Effector memory CD4-positive, alpha-beta T cell (primary cell): ENCODE measurements around the gene EPS15.
"Not testable (repeated sequence)": the region's sequence is repeated elsewhere in the genome, so short reads cannot be mapped to it uniquely, and the experiment has no call there.

Experiments used
- DNase-seq, 3 donors: peaks; one replicate each; pipeline ENCODE4 v3.0.0-alpha.2; 2020
- H3K27ac ChIP-seq: 2 replicates; pipeline ENCODE4 v1.7.0; 2013; ENCODE audit warnings: mild to moderate bottlenecking, low read length, moderate library complexity; ENCODE audit not compliant: insufficient read depth, poor library complexity, severe bottlenecking
- H3K27me3 ChIP-seq: replicated peaks from 2 replicates; pipeline ENCODE4 v1.7.0; 2013; ENCODE audit warnings: mild to moderate bottlenecking, low read length; ENCODE audit not compliant: insufficient read depth, control insufficient read depth, poor library complexity, severe bottlenecking
- H3K36me3 ChIP-seq: 2 replicates; pipeline ENCODE4 v1.7.0; 2013; ENCODE audit warnings: mild to moderate bottlenecking, low read length, moderate library complexity; ENCODE audit not compliant: control insufficient read depth, insufficient read depth
- H3K4me1 ChIP-seq: 2 replicates; pipeline ENCODE4 v1.7.0; 2013; ENCODE audit warnings: low read length, mild to moderate bottlenecking; ENCODE audit not compliant: control insufficient read depth, insufficient read depth, poor library complexity, severe bottlenecking
- H3K4me3 ChIP-seq: 2 replicates; pipeline ENCODE4 v1.7.0; 2013; ENCODE audit warnings: low read length, low read depth, mild to moderate bottlenecking; ENCODE audit not compliant: insufficient read depth, poor library complexity, severe bottlenecking
- H3K9me3 ChIP-seq: 2 replicates; pipeline ENCODE4 v1.7.0; 2013; ENCODE audit warnings: mild to moderate bottlenecking, low read length, moderate library complexity; ENCODE audit not compliant: control insufficient read depth

The EPS15 gene

DNA sequence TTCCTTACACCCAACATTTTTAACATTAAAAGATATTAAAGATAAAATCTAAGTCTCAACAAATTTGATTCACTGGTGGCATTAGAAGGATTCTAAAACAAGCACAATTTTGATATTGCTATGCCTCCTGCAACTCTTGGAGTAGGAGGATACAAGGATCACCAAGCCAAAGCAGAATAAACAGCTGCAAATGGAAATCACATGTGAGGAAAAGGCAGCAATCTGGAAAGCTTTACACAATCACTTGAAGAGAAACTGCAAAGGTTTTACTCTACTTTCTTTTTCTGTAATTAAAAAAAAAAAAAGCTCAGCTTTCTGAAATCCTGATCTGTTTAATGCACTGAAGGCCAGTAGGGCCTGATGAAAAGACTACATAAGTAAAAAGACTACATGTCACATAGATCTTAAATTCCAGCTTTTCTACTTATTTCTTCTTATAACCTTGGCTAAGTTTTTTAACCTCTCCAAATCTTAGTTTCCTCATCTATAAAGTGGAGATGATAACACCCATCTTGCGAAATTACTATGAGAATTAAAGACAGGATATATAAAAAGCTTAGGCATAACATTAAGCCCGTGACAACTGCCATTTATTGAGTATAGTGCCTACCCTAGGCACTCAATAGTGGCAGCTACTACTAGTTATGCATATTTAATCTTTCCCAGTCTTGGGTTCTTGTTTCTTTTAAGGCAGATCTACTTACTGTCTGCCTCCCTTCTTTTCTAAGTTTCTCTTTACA is 73.5 kb downstream of the EPS15 start:
- no peaks in the 10 kb centered on the region for H3K27me3 ChIP-seq
- no peak overlapping the region for H3K27ac ChIP-seq
- no peak for DNase-seq
- H3K4me3 ChIP-seq = no peak overlapping the region
- no peaks in the 10 kb centered on the region for H3K9me3 ChIP-seq
- H3K4me1 ChIP-seq = no peaks in the 10 kb centered on the region
- peaks cover 13% of the 10 kb centered on the region for H3K36me3 ChIP-seq

DNA sequence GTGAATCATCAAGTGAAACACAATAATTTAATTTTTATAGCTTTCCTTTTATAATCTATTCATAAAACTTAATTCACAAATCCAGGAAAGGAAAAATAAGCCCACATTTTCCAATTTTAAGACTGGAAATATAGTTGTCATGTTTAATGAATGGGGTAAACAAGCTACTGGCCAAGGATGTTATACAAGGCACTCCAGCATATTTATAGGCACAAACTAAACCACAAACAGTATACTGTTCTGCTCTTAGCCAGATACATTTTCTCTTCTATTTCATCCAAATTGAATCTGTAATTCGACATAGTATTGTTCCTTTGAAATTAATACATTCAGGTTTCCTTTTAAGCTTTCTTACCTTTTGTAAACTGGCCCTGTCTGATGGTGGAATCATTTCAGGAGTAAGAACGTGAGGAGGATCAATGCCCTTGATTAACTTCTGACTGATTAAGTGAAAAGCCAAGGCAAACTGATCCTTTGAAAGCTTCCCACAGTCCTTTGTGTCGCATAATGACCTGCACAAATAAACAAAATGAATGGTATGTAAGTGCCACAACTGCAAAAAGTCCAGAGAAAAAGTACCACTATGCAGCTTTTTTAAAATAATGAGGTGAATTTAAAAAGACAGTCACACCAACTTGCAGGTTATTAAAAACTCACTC is 74.4 kb downstream of the EPS15 start:
- no peak for DNase-seq
- H3K27me3 ChIP-seq = no peaks in the 10 kb centered on the region
- H3K9me3 ChIP-seq = no peaks in the 10 kb centered on the region
- no peak overlapping the region for H3K27ac ChIP-seq
- no peak overlapping the region for H3K4me3 ChIP-seq
- H3K4me1 ChIP-seq = no peaks in the 10 kb centered on the region
- peaks cover 13% of the 10 kb centered on the region for H3K36me3 ChIP-seq

DNA sequence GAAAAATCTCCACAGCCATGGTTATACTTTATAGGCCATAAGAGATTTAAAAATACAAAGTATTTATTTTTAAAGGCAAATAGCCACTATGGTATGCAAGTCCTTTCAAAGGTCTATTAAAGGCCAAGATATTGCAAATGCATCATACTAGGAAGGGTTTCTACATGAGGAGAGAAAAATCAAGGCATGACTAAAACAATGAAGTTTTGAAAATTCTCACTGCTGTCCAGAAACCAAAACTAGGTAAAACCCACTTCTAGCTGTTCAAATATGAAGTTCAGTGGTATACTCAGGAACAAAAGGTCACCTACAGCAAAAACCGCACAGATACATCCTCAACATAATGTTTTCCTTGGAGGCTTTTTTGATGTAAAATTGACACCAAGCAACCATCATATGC is 75.0 kb downstream of the EPS15 start:
- DNase-seq = no peak
- H3K36me3 ChIP-seq = peaks cover 13% of the 10 kb centered on the region

DNA sequence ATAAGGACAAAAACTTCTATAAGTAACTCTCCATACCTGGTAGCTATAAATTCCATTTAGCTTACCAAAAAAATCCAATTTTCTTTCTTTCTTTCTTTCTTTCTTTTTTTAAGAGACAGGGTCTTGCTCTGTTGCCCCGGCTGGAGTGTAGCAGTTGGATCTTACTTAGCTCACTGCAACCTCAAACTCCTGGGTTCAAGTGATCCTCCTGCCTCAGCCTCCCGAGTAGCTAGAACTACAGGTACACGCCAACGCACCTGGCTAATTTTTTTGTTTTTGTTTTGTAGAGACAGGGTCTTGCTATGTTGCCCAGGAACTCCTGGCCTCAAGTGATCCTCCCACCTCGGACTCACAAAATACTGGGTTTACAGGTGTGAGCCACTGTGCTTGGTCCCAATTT is 75.5 kb downstream of the EPS15 start:
- peaks cover 18% of the 10 kb centered on the region for H3K36me3 ChIP-seq
- H3K27ac ChIP-seq = no peak overlapping the region

More for the DNA sequence above, 75.0 kb downstream of the EPS15 start:
- Histone ChIP-seq H3K9me3 (no peaks in the 10 kb centered on the region), H3K27me3 (no peaks in the 10 kb centered on the region), H3K27ac (no peak overlapping the region), H3K4me3 (no peak overlapping the region), H3K4me1 (no peaks in the 10 kb centered on the region)

DNA sequence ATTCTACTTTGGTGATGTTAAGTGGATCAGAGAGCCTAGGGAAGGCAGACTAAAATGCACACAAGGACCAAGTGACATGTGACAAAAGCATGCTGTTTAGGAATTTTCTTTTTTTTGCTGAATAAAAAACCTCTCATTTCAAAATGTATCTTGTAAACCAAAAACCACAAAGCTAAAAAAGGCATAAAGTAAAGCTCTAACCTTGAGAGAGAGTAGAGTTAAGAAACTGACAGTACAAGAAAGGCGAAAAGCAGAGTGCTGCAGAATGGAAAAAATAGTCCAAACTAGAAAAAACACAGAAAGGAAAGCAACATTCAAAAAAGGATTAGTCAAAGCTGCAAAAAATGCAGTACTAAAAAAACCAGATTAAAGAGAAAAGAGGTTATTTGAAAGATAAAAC is 76.5 kb downstream of the EPS15 start:
- no peak overlapping the region for H3K27ac ChIP-seq
- peaks cover 20% of the 10 kb centered on the region for H3K36me3 ChIP-seq
- no peak for DNase-seq
- H3K4me3 ChIP-seq = no peak overlapping the region
- no peaks in the 10 kb centered on the region for H3K4me1 ChIP-seq
- no peaks in the 10 kb centered on the region for H3K9me3 ChIP-seq
- no peaks in the 10 kb centered on the region for H3K27me3 ChIP-seq

More for the DNA sequence above, 75.5 kb downstream of the EPS15 start:
- no peak for DNase-seq
- Histone ChIP-seq H3K4me3 (no peak overlapping the region), H3K4me1 (no peaks in the 10 kb centered on the region), H3K27me3 (no peaks in the 10 kb centered on the region), H3K9me3 (no peaks in the 10 kb centered on the region)

DNA sequence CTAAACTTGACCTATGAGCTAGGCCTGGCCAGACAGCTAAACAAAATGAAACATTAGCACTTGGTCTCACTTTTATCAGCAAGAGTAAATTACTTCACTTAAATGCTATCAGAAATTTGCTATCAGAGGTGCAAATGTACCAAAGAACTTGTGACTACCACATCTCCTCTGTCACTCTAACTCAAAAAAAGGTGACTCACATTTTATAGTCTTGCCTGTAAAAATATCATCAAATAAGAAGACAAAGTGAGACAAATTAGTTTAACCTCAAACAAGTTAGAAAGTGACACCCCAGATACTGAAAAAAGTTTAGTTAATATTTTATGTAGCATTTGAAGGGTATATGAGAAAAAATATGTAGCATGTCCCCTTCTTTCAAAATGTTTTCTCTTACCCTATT is 76.9 kb downstream of the EPS15 start:
- no peak for DNase-seq
- H3K4me1 ChIP-seq = no peaks in the 10 kb centered on the region
- H3K4me3 ChIP-seq = no peak overlapping the region
- H3K36me3 ChIP-seq = peaks cover 20% of the 10 kb centered on the region
- H3K27ac ChIP-seq = no peak overlapping the region
- no peaks in the 10 kb centered on the region for H3K9me3 ChIP-seq
- no peaks in the 10 kb centered on the region for H3K27me3 ChIP-seq

DNA sequence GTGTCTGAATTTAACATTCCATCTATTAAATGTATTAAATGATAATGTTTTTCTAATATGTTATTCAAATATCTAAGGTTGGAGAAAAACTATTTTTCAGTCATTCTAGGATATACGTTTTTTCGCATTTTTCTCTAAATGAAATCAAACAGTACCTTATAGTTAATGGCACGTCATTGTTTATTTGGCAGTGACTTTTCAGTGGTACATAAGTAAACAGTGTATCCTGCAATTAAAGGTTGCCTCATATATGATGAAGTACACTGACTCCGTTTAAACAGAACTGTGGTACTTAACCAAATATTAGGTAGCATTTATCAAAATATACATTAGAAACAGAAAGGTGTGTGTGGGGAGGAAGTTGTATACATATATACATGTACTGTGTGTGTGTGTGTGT is 79.2 kb downstream of the EPS15 start:
- no peak overlapping the region for H3K27ac ChIP-seq
- no peaks in the 10 kb centered on the region for H3K4me1 ChIP-seq
- H3K36me3 ChIP-seq = peaks cover 14% of the 10 kb centered on the region
- DNase-seq = no peak
- no peak overlapping the region for H3K4me3 ChIP-seq
- H3K27me3 ChIP-seq = no peaks in the 10 kb centered on the region
- no peaks in the 10 kb centered on the region for H3K9me3 ChIP-seq

DNA sequence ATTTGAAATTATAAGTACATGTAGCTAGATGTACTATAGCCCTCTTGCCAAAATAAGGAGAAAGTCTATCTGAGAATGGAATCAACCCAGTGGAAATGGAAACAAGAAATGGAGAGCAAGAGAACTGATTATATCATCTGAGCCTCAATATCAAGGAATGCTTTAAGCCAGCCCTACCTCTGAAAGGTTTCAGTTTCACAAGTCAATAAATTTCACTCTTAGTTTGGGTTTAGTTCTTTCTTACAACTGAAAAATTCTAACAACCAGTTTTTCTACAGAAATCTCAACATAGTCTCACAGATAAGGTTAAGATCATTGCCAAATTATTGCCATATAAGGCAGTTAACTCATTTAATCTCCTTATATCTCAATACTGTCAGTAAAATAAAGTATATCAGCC is 80.0 kb downstream of the EPS15 start:
- Histone ChIP-seq H3K4me3 (no peak overlapping the region), H3K27ac (no peak overlapping the region), H3K27me3 (no peaks in the 10 kb centered on the region), H3K36me3 (peaks cover 14% of the 10 kb centered on the region), H3K9me3 (no peaks in the 10 kb centered on the region), H3K4me1 (peaks cover 8% of the 10 kb centered on the region)
- no peak for DNase-seq

DNA sequence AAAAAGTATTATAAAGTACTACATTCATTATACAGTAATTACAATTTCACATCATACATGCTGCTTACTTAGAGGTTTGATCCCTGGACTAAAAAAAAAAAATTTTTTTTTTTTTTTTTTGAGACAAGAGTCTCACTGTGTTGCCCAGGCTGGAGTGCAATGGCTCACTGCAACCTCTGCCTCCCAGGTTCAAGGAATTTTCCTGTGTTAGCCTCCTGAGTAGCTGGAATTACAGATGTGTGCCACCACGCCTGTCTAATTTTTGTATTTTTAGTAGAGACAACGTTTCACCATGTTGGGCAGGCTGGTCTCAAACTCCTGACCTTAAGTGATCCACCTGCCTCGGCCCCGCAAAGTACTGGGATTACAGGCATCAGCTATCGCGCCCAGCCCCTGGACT is 81.7 kb downstream of the EPS15 start:
- not testable (repeated sequence) for DNase-seq, H3K27me3 ChIP-seq, H3K9me3 ChIP-seq, H3K4me3 ChIP-seq, H3K27ac ChIP-seq
- Histone ChIP-seq H3K36me3 (peaks cover 14% of the 10 kb centered on the region), H3K4me1 (peaks cover 16% of the 10 kb centered on the region)

DNA sequence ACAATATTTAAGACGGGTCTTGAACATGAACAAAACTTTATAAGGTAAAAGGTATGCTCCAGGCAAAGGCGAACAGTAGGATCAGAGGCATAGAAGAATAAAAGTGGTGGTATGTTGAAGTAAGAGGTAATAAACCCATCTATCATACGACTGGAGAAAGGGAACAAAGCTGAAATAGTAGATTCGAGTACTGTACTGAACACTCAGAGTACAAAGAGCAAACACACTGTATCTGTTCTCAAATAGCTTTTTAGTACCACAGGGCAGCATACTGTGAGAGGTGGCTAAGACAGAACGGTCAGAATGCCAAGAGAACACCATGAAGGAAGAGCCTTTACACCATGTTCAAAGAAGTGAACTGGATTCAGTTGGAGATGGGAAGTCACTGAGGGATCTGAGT is 83.2 kb downstream of the EPS15 start:
- H3K36me3 ChIP-seq = peaks cover 9% of the 10 kb centered on the region
- H3K27me3 ChIP-seq = no peaks in the 10 kb centered on the region
- H3K4me3 ChIP-seq = no peak overlapping the region
- no peak for DNase-seq
- H3K27ac ChIP-seq = no peak overlapping the region
- H3K9me3 ChIP-seq = no peaks in the 10 kb centered on the region
- peaks cover 16% of the 10 kb centered on the region for H3K4me1 ChIP-seq
